CD4-positive, alpha-beta T cell treated with Interleukin-1 beta for 1 hour (primary cell): ENCODE results near the gene PRDM5.
"Not testable (repeated sequence)": the region's sequence is repeated elsewhere in the genome, so short reads cannot be mapped to it uniquely, and the experiment has no call there.

Experiments used
- DNase-seq, 2 donors: peaks; one replicate each; pipeline ENCODE4 v3.0.0-alpha.2; 2020 to 2022

PRDM5 gene

GRCh38 chr4:120741636-120742035 is 180.9 kb downstream of the PRDM5 start:
- DNase-seq: not testable (repeated sequence)

GRCh38 chr4:120736312-120736711 is 186.2 kb downstream of the PRDM5 start:
- no peak for DNase-seq

GRCh38 chr4:120733968-120734367 is 188.6 kb downstream of the PRDM5 start:
- DNase-seq: no peak

GRCh38 chr4:120733054-120733453 is 189.5 kb downstream of the PRDM5 start:
- DNase-seq: no peak

- no peak for DNase-seq
Measured at GRCh38 chr4:120731561-120731960, 191.0 kb downstream of the PRDM5 start.

GRCh38 chr4:120730777-120731320 is 191.7 kb downstream of the PRDM5 start:
- DNase-seq: no peak

GRCh38 chr4:120728892-120729675 is 193.4 kb downstream of the PRDM5 start:
- DNase-seq: no peak

- no peak for DNase-seq
Measured at GRCh38 chr4:120725639-120726580, 196.6 kb downstream of the PRDM5 start.

- DNase-seq: no peak
Measured at GRCh38 chr4:120724656-120725055, 197.9 kb downstream of the PRDM5 start.

- no peak for DNase-seq
Measured at GRCh38 chr4:120723986-120724385, 198.5 kb downstream of the PRDM5 start.

- DNase-seq: no peak
Measured at GRCh38 chr4:120723105-120723504, 199.4 kb downstream of the PRDM5 start.

GRCh38 chr4:120722655-120723054 is 199.9 kb downstream of the PRDM5 start:
- DNase-seq: no peak

- no peak for DNase-seq
Measured at GRCh38 chr4:120720354-120720934, 202.1 kb downstream of the PRDM5 start.

GRCh38 chr4:120718979-120719566 is 203.5 kb downstream of the PRDM5 start:
- peak; percentile 9 to 21 for DNase-seq

- DNase-seq: no peak
Measured at GRCh38 chr4:120716346-120716745, 206.2 kb downstream of the PRDM5 start.

GRCh38 chr4:120714417-120715010 is 208.0 kb downstream of the PRDM5 start:
- DNase-seq: no peak

GRCh38 chr4:120709991-120710390 is 212.5 kb downstream of the PRDM5 start:
- DNase-seq: no peak

- DNase-seq: no peak
Measured at GRCh38 chr4:120704538-120704937, 218.0 kb downstream of the PRDM5 start.

GRCh38 chr4:120703908-120704307 is 218.6 kb downstream of the PRDM5 start:
- DNase-seq: no peak

- DNase-seq: no peak
Measured at GRCh38 chr4:120699354-120699753, 223.2 kb downstream of the PRDM5 start.

GRCh38 chr4:120694973-120695372 is 227.6 kb downstream of the PRDM5 start:
- DNase-seq: no peak

GRCh38 chr4:120693816-120694215 is 228.7 kb downstream of the PRDM5 start:
- no peak for DNase-seq
